GF-D8 (cell line): Measurements from ENCODE around the gene WNK1.
"Not testable (repeated sequence)": the region's sequence is repeated elsewhere in the genome, so short reads cannot be mapped to it uniquely, and the experiment has no call there.

ENCODE experiments used
- DNase-seq: peaks from one replicate; lab custom pipeline; 2025; lab: John Stamatoyannopoulos, UW

Gene WNK1

DNA sequence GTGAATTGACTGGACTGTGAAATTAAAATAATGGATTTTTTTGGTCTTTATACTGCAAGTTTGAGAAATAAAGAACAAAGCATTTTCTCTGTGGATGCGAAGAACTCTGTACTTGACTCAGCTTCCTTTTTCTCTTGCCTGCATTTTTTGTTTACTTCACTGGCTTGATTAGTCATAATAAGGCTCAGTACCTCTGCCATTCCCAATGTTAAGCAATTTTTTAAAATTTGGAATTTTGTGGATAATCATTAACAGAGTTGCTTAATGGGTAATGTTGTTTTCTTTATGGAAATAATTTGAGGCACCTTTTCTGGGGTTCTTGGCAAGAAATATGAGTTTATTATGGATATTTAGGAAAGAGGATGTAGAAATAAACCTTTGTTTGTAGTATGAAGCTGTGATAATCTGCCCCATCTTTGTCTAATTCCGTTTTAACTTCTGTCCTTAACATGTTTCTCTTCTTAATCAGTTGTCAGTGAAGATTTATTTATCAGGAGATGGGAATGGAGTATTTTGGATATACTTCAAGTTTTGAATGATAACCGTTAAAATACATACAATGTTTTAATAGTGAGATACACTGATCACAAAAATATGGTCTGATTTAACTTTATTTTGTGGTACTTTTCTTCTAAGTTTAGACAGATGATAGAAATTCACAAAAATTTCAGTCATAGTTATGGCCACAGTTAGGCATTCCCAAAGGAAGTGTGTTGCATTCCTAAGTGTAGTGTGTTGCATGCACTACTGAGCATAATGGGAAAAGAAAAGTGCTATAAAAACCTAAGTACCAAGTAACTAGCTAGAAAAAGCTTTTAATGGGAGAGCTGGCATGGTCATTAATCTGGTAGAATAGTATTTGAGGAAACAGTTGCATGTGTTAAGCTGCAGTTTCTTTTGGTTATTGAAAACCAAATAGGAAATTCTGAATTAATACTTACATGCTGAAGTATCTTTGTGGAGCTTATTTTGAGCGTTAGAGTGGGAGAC is 27.7 kb downstream of the WNK1 start:
- no peak for DNase-seq

DNA sequence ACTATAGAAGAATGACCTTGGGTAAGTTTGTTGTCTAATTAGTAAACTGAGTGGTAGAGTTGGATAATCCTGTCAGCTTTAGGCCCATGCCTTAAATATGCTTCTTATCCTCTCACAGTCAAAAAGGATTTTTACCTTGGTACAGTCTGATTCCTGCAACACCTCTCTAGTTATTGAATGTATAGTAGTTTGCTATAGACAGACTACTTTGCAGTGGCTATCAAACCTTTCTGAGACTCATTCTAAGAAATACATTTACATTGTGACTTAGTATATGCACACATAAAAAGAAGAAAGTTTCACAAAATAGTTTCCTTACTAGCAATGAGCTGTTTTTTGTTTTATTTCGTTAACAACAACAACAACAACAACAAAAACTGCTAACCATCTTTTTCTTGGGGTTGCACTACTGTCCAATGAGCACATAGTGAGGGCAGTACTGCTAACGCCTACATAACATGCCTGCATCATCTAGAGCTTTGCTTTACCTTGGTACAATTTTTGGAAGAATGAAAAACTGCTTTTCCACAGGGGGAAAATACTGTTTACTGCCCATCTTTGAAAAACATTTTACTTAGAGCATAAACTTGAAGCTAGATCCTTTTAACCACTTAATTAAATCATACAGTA is 28.5 kb downstream of the WNK1 start:
- DNase-seq: no peak

DNA sequence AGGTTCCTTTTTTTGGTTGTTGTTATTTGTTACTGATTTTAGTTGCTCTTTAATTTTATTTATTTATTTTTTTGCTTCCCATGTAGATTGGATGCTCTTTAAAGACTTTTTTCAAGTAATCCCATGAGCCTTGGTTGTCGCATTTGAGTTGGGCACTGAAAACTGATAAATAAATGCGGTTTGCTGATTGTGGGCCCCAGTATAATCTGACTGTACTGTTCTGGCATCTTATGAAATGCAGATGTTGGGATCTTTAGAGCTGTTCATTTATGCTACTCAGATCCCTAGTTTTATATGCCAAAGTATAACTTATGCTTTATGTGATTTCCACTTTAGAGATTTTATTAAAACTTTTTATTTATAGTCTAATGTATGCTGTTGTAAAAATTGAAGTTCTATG is 33.3 kb downstream of the WNK1 start:
- DNase-seq: no peak

DNA sequence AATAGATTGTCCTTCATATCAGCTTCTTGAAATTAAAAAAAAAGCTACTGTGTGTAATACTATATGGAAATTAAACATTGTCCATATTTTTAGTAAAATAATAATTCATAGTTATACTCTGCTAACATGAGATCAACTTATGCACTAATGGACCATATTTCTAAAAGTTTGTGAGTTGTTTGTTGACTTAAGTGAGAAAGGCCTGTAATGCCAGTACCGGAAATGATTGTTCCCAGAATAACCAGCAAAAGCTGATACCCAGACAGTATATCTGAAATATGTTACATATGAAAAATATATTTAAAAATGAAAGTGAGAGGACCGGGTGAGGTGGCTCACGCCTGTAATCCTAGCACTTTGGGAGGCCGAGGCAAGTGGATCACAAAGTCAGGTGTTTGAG is 35.9 kb downstream of the WNK1 start:
- DNase-seq: no peak

DNA sequence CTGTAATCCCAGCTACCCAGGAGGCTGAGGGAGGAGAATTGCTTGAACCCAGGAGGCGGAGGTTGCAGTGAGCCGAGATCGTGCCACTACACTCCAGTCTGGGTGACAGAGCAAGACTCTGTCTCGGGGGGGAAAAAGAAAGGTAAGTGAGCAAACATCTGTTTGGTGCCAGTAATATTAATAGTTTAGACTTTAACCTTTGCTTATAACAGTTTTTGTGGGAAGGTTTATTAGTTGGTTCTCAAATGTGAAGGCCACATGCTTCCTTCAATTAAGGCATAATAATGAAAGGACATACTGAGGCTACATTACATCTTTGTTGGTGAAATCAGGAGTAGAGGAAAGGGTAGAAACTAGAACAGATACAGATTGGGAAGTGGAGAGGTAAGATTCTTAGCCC is 36.4 kb downstream of the WNK1 start:
- DNase-seq: not testable (repeated sequence)

DNA sequence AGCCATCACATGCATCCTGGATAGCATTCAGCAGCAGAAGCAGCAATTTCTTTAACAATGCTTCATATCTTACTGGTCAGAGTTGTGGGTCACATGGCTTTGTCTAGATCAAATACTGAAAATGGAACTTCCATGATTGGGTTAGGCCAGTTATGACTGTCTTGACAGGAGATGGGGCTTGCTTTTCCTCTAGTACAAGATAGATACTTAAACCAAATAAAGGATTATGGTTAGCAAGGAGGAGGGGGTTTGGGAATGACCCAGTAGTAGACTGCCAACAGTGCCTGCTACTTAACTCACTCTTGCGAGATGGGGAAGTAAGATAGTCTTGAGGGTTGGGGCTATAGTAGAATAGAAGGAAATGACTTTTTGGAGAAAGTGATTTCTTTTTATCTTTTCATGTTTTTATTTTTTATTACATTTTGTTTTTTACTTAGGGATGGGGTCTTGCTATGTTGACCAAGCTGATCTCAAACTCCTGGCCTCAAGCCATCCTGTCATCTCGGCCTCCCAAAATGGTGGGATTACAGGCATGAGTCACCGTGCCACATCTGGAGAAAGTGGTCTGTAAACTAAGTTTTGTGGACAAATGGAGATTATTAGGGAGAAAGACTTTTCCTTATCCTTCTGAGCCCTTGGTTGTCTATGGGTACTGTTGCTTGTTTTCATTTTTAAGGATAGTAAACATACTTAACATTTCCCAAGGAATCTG is 37.6 kb downstream of the WNK1 start:
- DNase-seq: no peak

DNA sequence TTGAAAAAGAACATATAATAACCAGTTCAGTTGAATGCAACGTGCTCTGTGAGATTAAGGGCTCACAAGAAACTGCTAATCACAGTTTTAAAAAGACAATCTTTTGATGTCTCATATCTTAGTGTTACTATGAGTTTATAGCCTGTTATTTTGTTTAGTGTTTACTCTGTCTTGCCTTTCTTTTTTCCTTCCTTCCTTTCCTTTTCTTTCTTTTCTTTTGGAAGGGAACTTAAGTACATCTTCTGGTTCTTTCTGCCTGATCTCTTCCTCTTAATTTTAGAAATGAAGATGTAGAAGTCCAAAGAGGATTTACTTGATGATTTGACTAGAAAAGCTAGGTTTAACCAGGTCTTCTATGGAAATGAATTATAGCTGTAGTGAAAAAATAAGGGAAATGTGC is 38.2 kb downstream of the WNK1 start:
- DNase-seq: no peak

DNA sequence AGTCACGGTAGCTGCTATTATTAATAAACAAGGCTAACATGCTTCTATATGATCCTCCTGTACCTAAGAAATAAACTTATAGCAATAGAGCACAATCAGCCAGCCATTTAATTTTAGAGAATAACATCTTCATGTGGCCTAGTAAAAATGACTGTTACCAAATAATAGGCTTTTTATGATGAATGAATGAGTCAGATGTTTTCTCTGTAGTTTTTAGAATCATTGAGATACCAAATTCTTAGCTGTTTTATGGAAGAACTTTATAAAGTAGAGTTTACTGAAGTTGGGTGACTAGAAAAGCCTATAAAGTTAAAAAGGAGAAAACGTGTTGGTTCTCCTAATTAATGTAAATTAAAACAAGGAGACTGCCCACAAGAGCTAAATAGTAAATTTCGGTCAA is 40.7 kb downstream of the WNK1 start:
- no peak for DNase-seq

DNA sequence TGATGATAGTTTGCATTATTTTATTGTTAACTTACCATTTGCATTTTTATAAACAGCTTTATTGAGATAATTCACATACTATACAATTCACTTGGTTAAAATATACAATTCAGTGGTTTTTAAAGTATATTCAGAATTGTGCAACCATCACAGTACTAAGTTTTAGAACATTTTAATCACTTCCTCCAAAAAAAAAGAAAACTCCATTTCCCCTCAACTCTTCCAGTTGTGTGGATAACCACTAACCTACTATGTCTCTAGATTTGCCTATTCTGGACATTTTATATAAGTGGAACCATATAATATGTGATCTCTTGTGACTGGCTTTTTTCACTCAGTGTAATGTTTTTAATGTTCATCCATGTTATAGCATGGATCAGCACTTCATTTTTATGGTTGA is 41.3 kb downstream of the WNK1 start:
- DNase-seq: no peak

DNA sequence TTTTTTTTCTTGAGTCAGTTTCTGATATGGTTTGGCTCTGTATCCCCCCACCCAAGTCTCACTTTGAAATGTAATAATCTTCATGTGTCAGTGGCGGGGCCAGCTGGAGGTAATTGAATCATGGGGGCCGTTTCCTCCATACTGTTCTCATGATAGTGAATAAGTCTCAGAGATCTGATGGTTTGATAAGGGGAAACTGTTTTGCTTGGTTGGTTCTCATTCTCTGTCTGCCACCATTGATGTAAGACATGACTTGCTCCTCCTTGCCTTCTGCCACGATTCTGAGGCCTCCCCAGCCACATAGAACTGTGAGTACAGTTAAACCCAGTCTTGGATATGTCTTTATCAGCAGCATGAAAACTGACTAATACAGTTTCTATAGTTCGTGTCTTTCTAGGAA is 42.9 kb downstream of the WNK1 start:
- DNase-seq: peak; percentile 59

DNA sequence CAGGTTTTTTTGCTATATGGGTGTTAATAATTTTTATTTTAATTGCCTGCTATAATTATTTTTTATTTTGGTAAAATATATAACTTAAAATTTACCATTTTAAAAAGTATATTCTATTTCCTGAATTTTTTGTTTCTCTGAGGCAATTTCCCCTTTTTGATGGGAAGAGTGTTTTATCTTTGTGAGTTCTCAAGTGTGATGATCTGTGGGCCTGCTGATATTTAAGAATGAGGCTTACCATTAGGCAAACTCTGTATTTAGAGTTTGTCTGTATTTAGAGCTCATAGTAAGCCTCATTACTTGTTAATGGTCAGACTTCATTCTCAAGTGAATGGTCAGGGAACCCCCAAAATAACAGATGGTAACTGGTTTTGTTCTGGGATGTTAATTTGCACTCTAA is 48.0 kb downstream of the WNK1 start:
- no peak for DNase-seq

DNA sequence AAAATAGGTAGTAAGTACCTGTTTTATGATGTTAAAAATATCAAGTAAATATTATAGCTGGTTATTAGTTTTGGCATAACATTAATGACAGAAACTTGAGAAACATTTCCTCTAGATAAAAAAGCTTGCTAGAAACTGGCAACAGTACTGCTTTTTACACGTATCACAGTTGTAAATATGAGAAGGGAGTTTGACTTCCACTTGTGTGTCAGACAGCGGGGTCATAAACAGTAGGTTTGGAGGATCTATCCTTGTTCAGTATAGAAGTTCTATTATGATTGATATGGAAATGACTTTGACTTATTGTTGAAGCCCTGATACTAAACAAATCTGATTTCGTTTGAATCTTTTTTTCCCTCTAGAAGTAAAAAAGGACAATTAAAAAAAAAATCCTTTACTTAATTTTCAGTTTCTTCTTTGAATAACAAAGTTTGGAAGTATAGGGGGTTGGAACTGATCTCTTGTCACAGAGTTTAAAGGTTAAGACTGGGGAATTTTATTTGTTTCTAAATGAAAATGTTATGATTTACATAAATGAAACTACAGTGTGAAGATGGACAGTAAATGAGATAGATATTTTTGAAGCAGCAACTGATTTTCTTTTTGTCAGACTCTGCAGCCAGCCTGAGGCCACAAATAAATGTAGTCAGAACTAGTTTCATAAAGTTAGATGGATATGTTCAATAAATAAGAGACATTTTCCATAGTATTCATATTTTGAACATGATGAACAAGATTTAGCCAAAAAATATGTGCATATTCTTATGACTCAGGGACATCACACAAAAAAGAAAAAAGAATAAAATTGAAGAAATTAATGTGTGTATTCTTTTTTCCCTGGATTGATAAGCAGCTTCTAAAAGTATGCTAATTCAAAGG is 50.1 kb downstream of the WNK1 start:
- DNase-seq: no peak

DNA sequence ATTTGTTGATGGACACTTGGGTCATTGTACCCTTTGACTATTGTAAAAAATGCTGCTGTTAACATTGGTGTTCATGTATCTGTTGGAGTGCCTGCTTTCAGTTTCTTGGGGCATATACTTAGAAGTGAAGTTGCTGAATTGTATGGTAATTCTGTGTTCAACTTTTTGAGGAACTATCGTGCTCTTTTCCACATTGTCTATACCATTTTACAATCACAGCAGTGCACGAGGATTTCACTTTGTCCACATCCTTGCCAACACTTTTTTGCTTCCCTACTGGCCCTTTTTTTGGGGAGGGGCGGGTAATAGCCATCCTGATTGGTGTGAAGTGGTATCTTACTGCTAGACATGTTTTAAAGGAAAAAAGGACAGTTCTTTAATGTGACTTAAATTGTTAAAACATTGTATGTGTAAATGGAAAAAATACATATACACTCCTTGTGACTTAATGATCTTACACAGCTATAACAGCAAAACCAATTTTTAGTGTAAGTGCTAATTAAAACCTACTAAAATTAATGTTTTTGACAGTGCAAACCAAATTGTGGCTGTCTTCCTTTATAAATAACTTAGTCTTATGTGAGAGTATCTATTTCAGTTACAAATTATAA is 52.7 kb downstream of the WNK1 start:
- DNase-seq: peak; percentile 37

DNA sequence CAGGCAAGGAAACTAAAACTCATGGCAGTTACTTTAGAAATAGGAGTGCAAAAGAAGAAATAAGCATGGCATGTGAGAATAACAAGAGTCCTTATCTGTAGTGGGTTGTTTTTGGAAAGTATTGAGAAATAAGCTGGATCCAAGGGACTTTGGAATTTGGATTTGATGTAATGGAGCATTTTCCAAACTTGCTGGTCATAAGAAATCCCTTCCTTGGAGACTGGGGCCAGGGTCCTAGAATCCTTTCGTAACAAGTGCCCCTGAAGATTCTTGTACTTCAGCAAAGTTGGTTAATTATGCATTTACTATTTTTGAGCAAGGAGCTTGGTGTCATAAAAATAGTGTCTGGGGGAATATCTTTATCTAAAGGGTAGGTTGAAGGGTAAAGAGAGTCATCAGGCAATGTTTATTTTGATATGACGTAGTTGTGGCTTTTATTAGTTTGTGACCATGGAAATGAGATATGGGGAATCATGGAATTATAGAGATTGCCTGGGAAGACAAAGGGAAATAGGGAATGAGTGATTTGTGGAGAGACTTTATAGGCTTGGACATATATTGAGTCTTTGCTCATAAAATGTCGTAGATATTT is 53.9 kb downstream of the WNK1 start:
- no peak for DNase-seq

DNA sequence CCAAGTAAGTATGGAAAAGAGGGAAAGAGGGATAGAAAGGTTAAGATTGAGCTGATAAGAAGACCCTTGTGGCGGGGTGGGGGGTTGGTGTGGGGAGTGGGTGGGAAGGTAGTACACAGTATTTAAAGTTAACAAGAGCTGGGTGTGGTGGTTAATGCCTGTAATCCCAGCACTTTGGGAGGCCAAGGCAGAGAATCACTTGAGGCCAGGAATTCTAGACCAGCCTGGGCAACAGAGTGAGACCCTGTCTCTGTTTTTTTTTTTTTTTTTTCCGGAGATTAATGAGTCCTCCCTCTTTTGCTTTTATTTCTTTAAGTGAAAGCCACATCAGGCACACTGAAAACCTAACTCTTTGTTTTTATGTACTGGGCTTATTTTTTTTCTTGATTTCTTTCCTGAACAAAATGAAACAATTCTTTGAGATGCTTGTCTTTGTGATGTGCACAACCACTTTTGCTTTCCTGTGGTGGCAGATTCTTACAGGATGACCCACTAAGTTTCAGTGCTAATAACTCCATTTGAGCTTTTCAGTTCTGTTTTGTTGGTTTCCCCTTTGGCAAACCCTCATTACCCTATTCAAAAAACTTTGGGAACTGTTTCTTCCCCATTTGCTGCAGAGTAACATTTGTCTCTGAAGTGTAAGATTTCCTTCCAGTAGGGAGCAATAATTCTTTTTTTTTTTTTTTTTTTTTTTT is 54.8 kb downstream of the WNK1 start:
- DNase-seq: no peak

DNA sequence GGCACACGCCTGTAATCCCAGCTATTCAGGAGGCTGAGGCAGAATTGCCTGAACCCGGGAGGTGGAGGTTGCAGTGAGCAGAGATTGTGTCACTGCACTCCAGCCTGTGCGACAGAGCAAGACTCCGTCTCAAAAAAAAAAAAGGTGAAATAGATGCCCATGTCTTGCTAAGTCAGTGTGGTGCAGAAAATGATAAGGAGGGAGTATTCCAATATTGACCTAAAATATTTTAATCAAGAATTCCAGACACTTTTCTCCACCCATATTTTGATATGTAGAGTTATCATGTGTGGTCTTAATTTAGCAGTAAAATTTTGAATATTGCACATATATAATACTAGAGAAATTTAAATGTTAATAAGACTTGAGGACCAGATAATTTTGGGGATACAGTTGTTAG is 57.7 kb downstream of the WNK1 start:
- DNase-seq: no peak

DNA sequence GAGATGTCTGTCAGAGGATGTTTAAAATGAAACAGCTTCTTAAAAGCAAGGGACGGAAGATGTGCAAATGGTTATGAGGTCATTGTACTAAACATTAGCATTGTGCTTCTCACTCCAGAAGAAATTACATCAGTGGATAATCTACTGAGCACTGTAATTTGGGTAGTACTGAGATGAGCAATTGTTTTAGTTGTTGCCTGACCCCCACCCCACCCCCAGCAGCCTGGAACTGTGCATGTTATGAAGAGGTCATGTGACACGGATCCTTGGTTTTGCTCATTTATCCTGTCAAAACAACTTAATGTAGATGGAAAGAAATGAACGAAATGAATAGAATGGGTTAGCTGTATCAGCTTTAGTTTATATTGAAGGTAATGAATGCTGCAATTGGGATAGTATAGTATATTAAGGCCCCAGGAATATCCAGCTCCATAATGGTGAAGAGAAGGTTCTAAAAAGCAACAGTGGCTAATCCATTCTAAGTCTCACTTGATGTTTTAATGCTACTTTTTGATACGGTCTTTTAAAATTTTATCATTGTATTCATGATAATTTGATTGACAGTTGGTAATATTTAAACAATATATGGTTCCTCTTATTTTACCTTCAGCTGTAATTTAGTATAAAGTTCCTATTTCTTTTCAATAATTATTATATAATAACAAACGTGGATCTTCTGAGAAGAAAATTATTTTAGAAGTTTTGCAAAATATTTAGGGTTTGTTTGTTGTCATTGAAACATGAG is 58.5 kb downstream of the WNK1 start:
- DNase-seq: no peak

DNA sequence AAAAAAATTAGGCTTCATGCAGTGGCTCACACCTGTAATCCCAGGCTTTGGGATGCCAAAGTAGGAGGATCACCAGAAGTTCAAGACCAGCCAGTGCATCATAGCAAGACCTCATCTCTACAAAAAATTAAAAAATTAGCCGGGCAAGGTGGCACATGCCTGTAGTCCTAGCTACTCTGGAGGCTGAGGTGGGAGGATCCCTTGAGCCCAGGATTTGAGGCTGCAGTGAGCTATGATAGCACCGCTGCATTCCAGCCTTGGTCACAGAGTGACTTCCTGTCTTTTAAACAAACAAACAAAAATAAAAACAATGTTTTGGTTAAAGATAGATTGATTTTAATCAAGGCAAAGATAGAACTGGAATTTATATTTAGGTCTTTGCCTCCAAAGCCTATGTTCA is 60.6 kb downstream of the WNK1 start:
- DNase-seq: no peak

DNA sequence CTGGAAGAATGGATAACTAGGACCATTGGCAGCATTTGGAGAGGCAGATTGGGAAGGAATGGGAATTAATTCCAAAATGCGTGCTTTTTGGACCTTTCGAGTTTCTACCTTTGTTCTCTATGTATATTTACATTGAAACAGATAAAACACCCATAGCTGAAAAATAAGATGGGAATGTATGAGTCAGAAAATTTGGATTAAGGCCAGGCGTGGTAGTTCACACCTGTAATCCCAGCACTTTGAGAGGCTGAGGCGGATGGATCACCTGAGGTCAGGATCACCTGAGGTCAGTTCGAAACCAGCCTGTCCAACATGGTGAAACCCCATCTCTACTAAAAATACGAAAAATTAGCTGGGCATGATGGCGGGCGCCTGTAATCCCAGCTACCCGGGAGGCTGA is 65.1 kb downstream of the WNK1 start:
- DNase-seq: not testable (repeated sequence)
